HepG2 (cell line): Measurements from ENCODE around the gene C6orf136. TPM values are rescaled to one million over a fixed set of nuclear protein-coding genes. Genes with fewer than 3 reads are reported as not detected.

Experiments used
- ATAC-seq: fragments of 200-7000 bp; cut with Tn5 transposase; 3 replicates; pipeline ENCODE4 v1.9.1; 2020; ENCODE audit warnings: mild to moderate bottlenecking, moderate library complexity
- BruUV-seq: library from RNA; stranded (reverse); fragments of 400-500 nt; replicated peaks from 2 replicates; lab custom pipeline; 2021; lab: Mats Ljungman, UMichigan
- CTCF ChIA-PET: fragments of 300-600 bp; formaldehyde crosslinking; extraction: SDS; loops from one replicate; lab custom pipeline; 2021; ENCODE audit warnings: low total read pairs, inconsistent platforms, low intra/inter-chr PET ratio; lab: Yijun Ruan, JAX
- POLR2A ChIA-PET: fragments of 350-600 bp; sonication (Branson Sonifier 250); formaldehyde crosslinking; loops from one replicate; lab custom pipeline; 2020; ENCODE audit warnings: antibody characterized with exemption, inconsistent platforms; lab: Yijun Ruan, JAX
- DNase-seq: peaks from one replicate; pipeline ENCODE4 v3.0.0-alpha.2; 2015; ENCODE audit warnings: low spot score
- FAIRE-seq: peaks from 3 replicates; lab custom pipeline; 2011; peaks lifted over from hg19 to GRCh38; lab: Jason Lieb, UNC
- H2AFZ ChIP-seq: one replicate; pipeline ENCODE4 v1.6.1; 2011; ENCODE audit warnings: low read length, inconsistent platforms
- H3K27ac ChIP-seq: fragments of 300-600 bp; 3 replicates; pipeline ENCODE4 v1.8.0; 2011; ENCODE audit warnings: mixed run types, mild to moderate bottlenecking, mixed read lengths, low read length, inconsistent platforms; ENCODE audit not compliant: insufficient read depth; ENCODE audit errors: extremely low read length
- H3K27me3 ChIP-seq, 2 experiments: fragments of 200-600 bp in 1 of 2; 2 replicates in 1 of 2; 3 replicates in 1 of 2; pipeline versions ENCODE4 v1.6.0 to v1.8.0; 2011; ENCODE audit warnings: low read length in 2 of 2, mild to moderate bottlenecking in 2 of 2, moderate library complexity in 2 of 2, inconsistent platforms in 1 of 2; ENCODE audit not compliant: insufficient read depth in 2 of 2, control insufficient read depth in 1 of 2
- H3K36me3 ChIP-seq, 2 experiments: fragments of 200-600 bp in 1 of 2; replicated peaks in 1 of 2; 2 replicates in 1 of 2; 3 replicates in 1 of 2; pipeline versions ENCODE4 v1.5.1 to v1.8.0; 2011; ENCODE audit warnings: low read length in 2 of 2, inconsistent platforms in 1 of 2; ENCODE audit not compliant: insufficient read depth in 2 of 2, control insufficient read depth in 1 of 2
- H3K4me1 ChIP-seq: 2 replicates; pipeline ENCODE4 v1.5.1; 2012; ENCODE audit warnings: low read length, inconsistent platforms; ENCODE audit not compliant: insufficient read depth
- H3K4me2 ChIP-seq: 2 replicates; pipeline ENCODE4 v1.6.0; 2011; ENCODE audit warnings: low read depth, low read length, inconsistent platforms
- H3K4me3 ChIP-seq, 3 experiments: fragments of 200-600 bp in 1 of 3; sonication (generic), shearing (Covaris generic) in 1 of 3; replicated peaks in 1 of 3; 2 replicates each; pipeline ENCODE4 v1.5.1; 2011 to 2016; ENCODE audit warnings: low read length in 3 of 3, inconsistent platforms in 2 of 3, low read depth in 2 of 3, mild to moderate bottlenecking in 2 of 3, control low read depth in 1 of 3, mixed read lengths in 1 of 3; ENCODE audit not compliant: insufficient read depth in 1 of 3
- H3K79me2 ChIP-seq: one replicate; pipeline ENCODE4 v1.6.1; 2011; ENCODE audit warnings: low read length, inconsistent platforms; ENCODE audit not compliant: insufficient read depth
- H3K9ac ChIP-seq: 2 replicates; pipeline ENCODE4 v1.6.0; 2011; ENCODE audit warnings: mild to moderate bottlenecking, low read depth, low read length, inconsistent platforms; ENCODE audit not compliant: insufficient read depth
- H3K9me3 ChIP-seq: 2 replicates; pipeline ENCODE4 v1.5.1; 2012; ENCODE audit warnings: mild to moderate bottlenecking, low read length
- H4K20me1 ChIP-seq: 2 replicates; pipeline ENCODE4 v1.6.0; 2011; ENCODE audit warnings: inconsistent platforms, mild to moderate bottlenecking, low read length, moderate library complexity; ENCODE audit not compliant: insufficient read depth
- ARNT2 ChIP-seq: sonication (generic); formaldehyde crosslinking; IDR thresholded peaks from 2 replicates; pipeline ENCODE4 v1.8.0; 2022; ENCODE audit warnings: mild to moderate bottlenecking, low read depth, missing genetic modification reagents, moderate library complexity
- HIVEP1 ChIP-seq: sonication (generic); formaldehyde crosslinking; IDR thresholded peaks from 2 replicates; pipeline ENCODE4 v1.4.0; 2020; ENCODE audit warnings: mild to moderate bottlenecking, missing genetic modification reagents
- ZFY ChIP-seq: sonication (generic); formaldehyde crosslinking; IDR thresholded peaks from 2 replicates; pipeline ENCODE4 v1.4.0; 2020; ENCODE audit warnings: missing genetic modification reagents
- ZNF180 ChIP-seq: sonication (generic); formaldehyde crosslinking; IDR thresholded peaks from 2 replicates; pipeline ENCODE4 v1.4.0; 2020; ENCODE audit warnings: low read depth, missing genetic modification reagents, borderline replicate concordance
- ZNF253 ChIP-seq: sonication (generic); formaldehyde crosslinking; IDR thresholded peaks from 2 replicates; pipeline ENCODE4 v1.8.0; 2022; ENCODE audit warnings: mild to moderate bottlenecking, missing genetic modification reagents, borderline replicate concordance
- ZNF446 ChIP-seq: sonication (generic); formaldehyde crosslinking; IDR thresholded peaks from 2 replicates; pipeline ENCODE4 v1.5.0; 2020; ENCODE audit warnings: mild to moderate bottlenecking, missing genetic modification reagents
- ZNF563 ChIP-seq: sonication (generic); formaldehyde crosslinking; IDR thresholded peaks from 2 replicates; pipeline ENCODE4 v1.8.0; 2022; ENCODE audit warnings: mild to moderate bottlenecking, moderate library complexity, missing genetic modification reagents
- ZNF883 ChIP-seq: sonication (generic); formaldehyde crosslinking; IDR thresholded peaks from 2 replicates; pipeline ENCODE4 v1.5.1; 2020; ENCODE audit warnings: mild to moderate bottlenecking, missing genetic modification reagents; ENCODE audit errors: not compliant biosample characterization
- WGBS: methylation state at CpG from one replicate; pipeline ENCODE4 v1.1.6; 2017; ENCODE audit warnings: low lambda C conversion rate; 5-methylcytosine and 5-hydroxymethylcytosine counted together
- in situ Hi-C: cut with HindIII; loops from 2 replicates; pipeline ENCODE4 v1.10.0; 2017; ENCODE audit warnings: low pct_unique_long_range_greater_than_20kb; ENCODE audit not compliant: extremely low pct_ligation_motif_present
- intact Hi-C: fragments of 100-400 bp; cut with micrococcal nuclease; formaldehyde crosslinking; loops from one replicate; pipeline ENCODE4 v1.10.0; 2022; ENCODE audit not compliant: unreplicated experiment
- polyA plus RNA-seq, 8 experiments: library from polyadenylated mRNA; depleted of rRNA in 3 of 8; stranded (reverse) in 7 of 8; unstranded in 1 of 8; fragments of >200 nt; fragmentation: Illumina TruSeq in 4 of 8; extraction: Trizol in 4 of 8; gene quantifications; 2 replicates each; pipeline versions ENCODE4 v1.2.1 to v1.2.3, GENCODE V29; 2011 to 2016; ENCODE audit warnings: low read depth in 4 of 8, missing spikeins in 1 of 8, mixed read lengths in 1 of 8; ENCODE audit not compliant: insufficient read depth in 1 of 8
- total RNA-seq, 5 experiments: library from RNA; depleted of rRNA; stranded (reverse); fragments of >200 nt; fragmentation: Illumina TruSeq; extraction: Trizol; gene quantifications; 2 replicates each; pipeline ENCODE4 v1.2.3, GENCODE V29; 2016; ENCODE audit warnings: low read depth in 1 of 5
- TF ChIP-seq, protein P1 (sequence below): sonication (generic); formaldehyde crosslinking; IDR thresholded peaks from 2 replicates; pipeline ENCODE4 v1.5.1; 2020; ENCODE audit warnings: mild to moderate bottlenecking, missing genetic modification reagents, borderline replicate concordance
- TF ChIP-seq, protein P2 (sequence below): sonication (generic); formaldehyde crosslinking; IDR thresholded peaks from 2 replicates; pipeline ENCODE4 v1.5.0; 2020; ENCODE audit warnings: mild to moderate bottlenecking, missing genetic modification reagents, borderline replicate concordance
- TF ChIP-seq, protein P3 (sequence below): fragments of 450-650 bp; IDR thresholded peaks from 2 replicates; pipeline ENCODE4 v1.6.1; 2017; ENCODE audit warnings: mild to moderate bottlenecking

Gene C6orf136
- total and polyA plus RNA-seq, 2 of the 13 experiments (the other 11 are each of a cell fraction or from before 2014, with no cell fraction given): 12.0 to 26.2 TPM

DNA sequence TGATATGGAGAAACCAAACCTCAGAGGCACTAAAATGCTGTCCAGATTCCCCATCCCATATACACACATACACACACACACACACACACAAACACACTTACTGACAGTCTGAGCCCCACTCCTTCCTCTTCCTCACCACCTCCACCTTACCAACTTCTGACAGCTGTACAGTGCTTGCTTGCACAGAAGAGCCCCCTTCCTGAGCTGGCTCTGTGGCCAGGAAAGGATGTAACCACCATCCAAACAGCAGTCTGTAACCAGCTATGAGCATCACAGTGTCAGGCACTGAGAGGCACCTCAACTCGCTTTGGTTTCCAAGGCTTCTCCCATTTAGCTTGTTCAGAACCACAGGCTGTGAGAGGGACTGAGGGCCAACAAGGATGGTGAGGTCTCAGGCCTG, 5.9 kb upstream of the C6orf136 start:
- no peaks in the 10 kb centered on the region for H3K9me3 ChIP-seq
- in situ Hi-C loops: no loop called here
- BruUV-seq: no TSS peak
- H3K36me3 ChIP-seq: peaks cover 15 to 54% of the 10 kb centered on the region in 2 experiments
- ATAC-seq (no peak; the same call in 2 of the 3 replicates), FAIRE-seq (no peak), DNase-seq (no peak)
- intact Hi-C loops: no loop called here
- H3K4me3 ChIP-seq: no peak overlapping the region
- H3K4me1 ChIP-seq: peaks cover 35% of the 10 kb centered on the region
- peak overlapping the region; percentile 3 for H3K27ac ChIP-seq
- no peak overlapping the region for H3K9ac ChIP-seq
- no peak overlapping the region for H3K4me2 ChIP-seq
- no peaks in the 10 kb centered on the region for H3K27me3 ChIP-seq
- POLR2A ChIA-PET: interaction anchor here (1.0 to 1.8 kb wide), 7 partner anchors 9 to 31 kb away, joined by 4 to 16 read pairs (median 4); partner anchors contain the start of genes DHX16, MRPS18B and PPP1R10
- H2AFZ ChIP-seq: no peak overlapping the region
- CTCF ChIA-PET: no interaction called here
- peaks cover 4% of the 10 kb centered on the region for H3K79me2 ChIP-seq
- 100% methylated on average over 1 of the region's 1 CpG for WGBS
- H4K20me1 ChIP-seq: no peaks in the 10 kb centered on the region
- TF ChIP-seq, protein P1, sequence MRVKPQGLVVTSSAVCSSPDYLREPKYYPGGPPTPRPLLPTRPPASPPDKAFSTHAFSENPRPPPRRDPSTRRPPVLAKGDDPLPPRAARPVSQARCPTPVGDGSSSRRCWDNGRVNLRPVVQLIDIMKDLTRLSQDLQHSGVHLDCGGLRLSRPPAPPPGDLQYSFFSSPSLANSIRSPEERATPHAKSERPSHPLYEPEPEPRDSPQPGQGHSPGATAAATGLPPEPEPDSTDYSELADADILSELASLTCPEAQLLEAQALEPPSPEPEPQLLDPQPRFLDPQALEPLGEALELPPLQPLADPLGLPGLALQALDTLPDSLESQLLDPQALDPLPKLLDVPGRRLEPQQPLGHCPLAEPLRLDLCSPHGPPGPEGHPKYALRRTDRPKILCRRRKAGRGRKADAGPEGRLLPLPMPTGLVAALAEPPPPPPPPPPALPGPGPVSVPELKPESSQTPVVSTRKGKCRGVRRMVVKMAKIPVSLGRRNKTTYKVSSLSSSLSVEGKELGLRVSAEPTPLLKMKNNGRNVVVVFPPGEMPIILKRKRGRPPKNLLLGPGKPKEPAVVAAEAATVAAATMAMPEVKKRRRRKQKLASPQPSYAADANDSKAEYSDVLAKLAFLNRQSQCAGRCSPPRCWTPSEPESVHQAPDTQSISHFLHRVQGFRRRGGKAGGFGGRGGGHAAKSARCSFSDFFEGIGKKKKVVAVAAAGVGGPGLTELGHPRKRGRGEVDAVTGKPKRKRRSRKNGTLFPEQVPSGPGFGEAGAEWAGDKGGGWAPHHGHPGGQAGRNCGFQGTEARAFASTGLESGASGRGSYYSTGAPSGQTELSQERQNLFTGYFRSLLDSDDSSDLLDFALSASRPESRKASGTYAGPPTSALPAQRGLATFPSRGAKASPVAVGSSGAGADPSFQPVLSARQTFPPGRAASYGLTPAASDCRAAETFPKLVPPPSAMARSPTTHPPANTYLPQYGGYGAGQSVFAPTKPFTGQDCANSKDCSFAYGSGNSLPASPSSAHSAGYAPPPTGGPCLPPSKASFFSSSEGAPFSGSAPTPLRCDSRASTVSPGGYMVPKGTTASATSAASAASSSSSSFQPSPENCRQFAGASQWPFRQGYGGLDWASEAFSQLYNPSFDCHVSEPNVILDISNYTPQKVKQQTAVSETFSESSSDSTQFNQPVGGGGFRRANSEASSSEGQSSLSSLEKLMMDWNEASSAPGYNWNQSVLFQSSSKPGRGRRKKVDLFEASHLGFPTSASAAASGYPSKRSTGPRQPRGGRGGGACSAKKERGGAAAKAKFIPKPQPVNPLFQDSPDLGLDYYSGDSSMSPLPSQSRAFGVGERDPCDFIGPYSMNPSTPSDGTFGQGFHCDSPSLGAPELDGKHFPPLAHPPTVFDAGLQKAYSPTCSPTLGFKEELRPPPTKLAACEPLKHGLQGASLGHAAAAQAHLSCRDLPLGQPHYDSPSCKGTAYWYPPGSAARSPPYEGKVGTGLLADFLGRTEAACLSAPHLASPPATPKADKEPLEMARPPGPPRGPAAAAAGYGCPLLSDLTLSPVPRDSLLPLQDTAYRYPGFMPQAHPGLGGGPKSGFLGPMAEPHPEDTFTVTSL: no peak
- TF ChIP-seq ZNF563 (no peak), ARNT2 (CRISPR knock-in tag) (no peak), ZNF180 (CRISPR knock-in tag) (no peak), ZNF446 (no peak), ZNF883 (CRISPR knock-in tag) (no peak), ZNF253 (CRISPR knock-in tag) (no peak), ZFY (CRISPR knock-in tag) (no peak), HIVEP1 (CRISPR knock-in tag) (no peak)
- TF ChIP-seq, protein P2, sequence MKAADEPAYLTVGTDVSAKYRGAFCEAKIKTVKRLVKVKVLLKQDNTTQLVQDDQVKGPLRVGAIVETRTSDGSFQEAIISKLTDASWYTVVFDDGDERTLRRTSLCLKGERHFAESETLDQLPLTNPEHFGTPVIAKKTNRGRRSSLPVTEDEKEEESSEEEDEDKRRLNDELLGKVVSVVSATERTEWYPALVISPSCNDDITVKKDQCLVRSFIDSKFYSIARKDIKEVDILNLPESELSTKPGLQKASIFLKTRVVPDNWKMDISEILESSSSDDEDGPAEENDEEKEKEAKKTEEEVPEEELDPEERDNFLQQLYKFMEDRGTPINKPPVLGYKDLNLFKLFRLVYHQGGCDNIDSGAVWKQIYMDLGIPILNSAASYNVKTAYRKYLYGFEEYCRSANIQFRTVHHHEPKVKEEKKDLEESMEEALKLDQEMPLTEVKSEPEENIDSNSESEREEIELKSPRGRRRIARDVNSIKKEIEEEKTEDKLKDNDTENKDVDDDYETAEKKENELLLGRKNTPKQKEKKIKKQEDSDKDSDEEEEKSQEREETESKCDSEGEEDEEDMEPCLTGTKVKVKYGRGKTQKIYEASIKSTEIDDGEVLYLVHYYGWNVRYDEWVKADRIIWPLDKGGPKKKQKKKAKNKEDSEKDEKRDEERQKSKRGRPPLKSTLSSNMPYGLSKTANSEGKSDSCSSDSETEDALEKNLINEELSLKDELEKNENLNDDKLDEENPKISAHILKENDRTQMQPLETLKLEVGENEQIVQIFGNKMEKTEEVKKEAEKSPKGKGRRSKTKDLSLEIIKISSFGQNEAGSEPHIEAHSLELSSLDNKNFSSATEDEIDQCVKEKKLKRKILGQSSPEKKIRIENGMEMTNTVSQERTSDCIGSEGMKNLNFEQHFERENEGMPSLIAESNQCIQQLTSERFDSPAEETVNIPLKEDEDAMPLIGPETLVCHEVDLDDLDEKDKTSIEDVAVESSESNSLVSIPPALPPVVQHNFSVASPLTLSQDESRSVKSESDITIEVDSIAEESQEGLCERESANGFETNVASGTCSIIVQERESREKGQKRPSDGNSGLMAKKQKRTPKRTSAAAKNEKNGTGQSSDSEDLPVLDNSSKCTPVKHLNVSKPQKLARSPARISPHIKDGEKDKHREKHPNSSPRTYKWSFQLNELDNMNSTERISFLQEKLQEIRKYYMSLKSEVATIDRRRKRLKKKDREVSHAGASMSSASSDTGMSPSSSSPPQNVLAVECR: no peak
- TF ChIP-seq, protein P3, sequence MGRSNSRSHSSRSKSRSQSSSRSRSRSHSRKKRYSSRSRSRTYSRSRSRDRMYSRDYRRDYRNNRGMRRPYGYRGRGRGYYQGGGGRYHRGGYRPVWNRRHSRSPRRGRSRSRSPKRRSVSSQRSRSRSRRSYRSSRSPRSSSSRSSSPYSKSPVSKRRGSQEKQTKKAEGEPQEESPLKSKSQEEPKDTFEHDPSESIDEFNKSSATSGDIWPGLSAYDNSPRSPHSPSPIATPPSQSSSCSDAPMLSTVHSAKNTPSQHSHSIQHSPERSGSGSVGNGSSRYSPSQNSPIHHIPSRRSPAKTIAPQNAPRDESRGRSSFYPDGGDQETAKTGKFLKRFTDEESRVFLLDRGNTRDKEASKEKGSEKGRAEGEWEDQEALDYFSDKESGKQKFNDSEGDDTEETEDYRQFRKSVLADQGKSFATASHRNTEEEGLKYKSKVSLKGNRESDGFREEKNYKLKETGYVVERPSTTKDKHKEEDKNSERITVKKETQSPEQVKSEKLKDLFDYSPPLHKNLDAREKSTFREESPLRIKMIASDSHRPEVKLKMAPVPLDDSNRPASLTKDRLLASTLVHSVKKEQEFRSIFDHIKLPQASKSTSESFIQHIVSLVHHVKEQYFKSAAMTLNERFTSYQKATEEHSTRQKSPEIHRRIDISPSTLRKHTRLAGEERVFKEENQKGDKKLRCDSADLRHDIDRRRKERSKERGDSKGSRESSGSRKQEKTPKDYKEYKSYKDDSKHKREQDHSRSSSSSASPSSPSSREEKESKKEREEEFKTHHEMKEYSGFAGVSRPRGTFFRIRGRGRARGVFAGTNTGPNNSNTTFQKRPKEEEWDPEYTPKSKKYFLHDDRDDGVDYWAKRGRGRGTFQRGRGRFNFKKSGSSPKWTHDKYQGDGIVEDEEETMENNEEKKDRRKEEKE: no peak
